GM12872 (cell line): ENCODE measurements around the gene DBNDD1.

Source experiments
- CTCF ChIP-seq: IDR thresholded peaks from 3 replicates; pipeline ENCODE4 v1.5.1; 2011; ENCODE audit warnings: low read depth, mild to moderate bottlenecking, low read length, moderate library complexity; ENCODE audit not compliant: insufficient read depth

DBNDD1 gene

DNA sequence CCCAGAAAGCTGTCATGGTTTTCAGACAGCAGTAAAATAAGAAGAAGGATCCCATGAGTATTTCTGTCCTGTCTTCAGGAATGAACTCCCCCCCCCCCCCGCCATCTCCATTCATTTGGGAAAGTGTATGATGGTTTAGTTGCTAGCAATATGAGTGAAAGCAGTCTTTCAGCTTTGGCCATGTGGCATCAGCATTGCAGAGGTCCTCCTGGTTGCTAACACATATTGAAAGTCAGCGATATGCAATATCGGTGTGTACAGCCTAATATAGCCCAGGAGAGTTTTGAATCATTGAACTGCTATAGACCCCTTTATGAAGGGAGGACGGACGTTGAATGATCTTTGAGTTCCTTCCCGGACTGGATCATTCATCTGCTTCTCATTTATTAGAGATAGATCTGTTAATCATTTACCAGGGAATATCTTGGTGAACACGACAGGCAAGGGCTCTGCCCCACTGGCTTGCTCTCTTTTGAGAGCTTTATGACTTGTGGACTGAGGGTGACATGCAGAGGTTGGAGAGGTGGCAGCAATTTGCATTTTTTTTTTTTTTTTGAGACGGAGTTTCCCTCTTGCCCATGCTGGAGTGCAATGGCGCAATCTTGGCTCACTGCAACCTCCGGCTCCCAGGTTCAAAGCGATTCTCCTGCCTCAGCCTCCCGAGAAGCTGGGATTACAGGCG, 45.5 kb downstream of the DBNDD1 start:
- no peak for TF ChIP-seq CTCF

- no peak for TF ChIP-seq CTCF
These were observed 46.0 kb downstream of the DBNDD1 start for GRCh38 chr16:89973235-89973634.

- TF ChIP-seq CTCF, result 0 out of 3 replicates have a peak, but pooled peaks have one; percentile 3
These were observed 46.7 kb downstream of the DBNDD1 start for GRCh38 chr16:89972244-89973234.

DNA sequence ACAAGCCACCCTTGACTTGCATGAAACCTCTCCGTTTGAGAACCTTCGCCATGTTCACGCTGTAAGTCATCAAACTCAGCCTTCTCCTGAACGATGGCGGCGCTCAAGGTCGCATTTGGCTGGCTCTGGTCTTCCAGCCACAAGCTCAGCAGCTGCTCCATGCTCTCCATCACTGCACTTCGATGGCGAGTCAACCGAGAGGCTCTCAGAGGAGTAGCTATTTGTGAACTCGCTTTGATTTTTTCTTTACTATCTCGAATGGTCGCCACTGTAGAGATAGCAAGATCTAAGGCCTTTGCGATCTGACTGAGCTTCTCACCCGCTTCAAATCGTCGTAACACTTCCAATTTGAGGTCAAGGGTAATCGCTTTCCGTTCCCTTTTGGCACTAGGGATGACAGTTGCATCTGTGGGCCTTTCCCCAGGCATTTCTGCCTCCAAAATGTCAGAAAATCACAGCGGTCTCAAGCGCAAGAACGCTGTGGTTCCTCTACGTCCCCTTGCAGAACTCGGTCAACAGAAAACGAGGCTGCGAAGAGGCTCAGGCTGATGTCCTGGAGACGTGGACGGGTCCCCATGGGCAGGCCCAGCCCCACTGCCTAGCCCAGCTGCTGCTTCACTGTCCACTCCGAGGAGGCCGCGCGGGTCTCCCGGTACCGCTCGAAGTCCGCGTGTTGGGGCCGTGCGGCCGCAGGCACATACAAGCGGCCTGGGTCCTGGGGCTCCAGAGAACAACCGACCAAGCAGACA, 47.6 kb downstream of the DBNDD1 start:
- TF ChIP-seq CTCF, result no peak

- TF ChIP-seq CTCF, result no peak
These were observed 49.4 kb downstream of the DBNDD1 start for GRCh38 chr16:89969741-89970410.

DNA sequence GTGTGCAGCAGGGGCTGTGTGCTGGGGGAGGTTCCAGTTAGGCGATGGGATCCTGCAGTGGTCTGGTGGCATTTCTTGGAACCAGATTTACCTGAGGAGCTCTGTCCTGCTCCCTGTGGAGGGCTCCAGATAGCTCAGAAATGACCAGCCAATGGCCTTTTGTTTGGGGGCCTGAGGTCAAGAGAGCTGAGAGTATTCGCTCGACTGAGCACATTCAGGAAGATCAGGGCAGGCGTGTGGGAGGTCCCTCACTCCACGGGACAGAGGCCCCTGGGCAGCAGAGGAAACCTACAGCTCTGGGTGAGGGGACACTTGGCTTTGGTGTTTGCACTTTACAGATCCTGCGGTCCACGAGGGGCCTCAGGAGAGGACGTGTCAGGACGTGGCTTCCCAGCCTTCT, 52.5 kb downstream of the DBNDD1 start:
- TF ChIP-seq CTCF, result no peak
